ENCODE results near the gene SCNN1B.

Gene SCNN1B

DNA sequence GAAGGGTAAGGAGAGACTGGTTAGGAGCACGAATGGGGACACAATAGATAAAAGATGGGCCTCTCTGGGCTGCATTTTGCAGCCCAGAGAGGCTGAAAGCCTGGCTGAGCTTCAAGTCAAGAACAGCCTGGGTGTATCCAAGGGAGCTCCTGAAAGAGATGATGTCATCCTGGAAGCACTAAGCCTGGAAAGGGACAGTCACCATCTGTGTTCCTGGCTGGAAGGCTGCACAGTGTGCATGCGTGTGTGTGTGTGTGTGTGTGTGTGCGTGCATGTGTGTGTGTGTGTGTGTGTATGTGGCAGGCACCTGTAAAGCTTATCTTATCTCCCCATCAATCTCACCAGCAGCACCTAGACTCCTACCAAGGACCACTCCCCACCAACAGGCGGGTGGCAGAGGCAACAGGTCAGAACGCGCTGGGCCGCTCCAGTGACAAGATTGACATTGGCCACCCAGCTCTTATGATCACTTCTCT is 106.8 kb downstream of the SCNN1B start (continued):
- no peak for TF ChIP-seq ZFP41 (tag by site-specific recombination; IDR thresholded peaks at IDR 0.05; ENCODE audit: borderline replicate concordance)
- peak; percentile 79 for TF ChIP-seq ZBTB21 (tag by site-specific recombination; IDR thresholded peaks at IDR 0.05)
- peak; percentile 67 for TF ChIP-seq OSR2 (tag by site-specific recombination; IDR thresholded peaks at IDR 0.05)
- no peak for TF ChIP-seq ZNF626 (tag by site-specific recombination; IDR thresholded peaks at IDR 0.05)
- no peak for TF ChIP-seq ZNF362 (tag by site-specific recombination; IDR thresholded peaks at IDR 0.05)
- TF ChIP-seq, protein P1, sequence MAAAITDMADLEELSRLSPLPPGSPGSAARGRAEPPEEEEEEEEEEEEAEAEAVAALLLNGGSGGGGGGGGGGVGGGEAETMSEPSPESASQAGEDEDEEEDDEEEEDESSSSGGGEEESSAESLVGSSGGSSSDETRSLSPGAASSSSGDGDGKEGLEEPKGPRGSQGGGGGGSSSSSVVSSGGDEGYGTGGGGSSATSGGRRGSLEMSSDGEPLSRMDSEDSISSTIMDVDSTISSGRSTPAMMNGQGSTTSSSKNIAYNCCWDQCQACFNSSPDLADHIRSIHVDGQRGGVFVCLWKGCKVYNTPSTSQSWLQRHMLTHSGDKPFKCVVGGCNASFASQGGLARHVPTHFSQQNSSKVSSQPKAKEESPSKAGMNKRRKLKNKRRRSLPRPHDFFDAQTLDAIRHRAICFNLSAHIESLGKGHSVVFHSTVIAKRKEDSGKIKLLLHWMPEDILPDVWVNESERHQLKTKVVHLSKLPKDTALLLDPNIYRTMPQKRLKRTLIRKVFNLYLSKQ (tag by site-specific recombination; IDR thresholded peaks at IDR 0.05; ENCODE audit: borderline replicate concordance): no peak
- TF ChIP-seq ZNF121 (tag by site-specific recombination; IDR thresholded peaks at IDR 0.05): no peak
- no peak for TF ChIP-seq ZNF624 (tag by site-specific recombination; IDR thresholded peaks at IDR 0.05)
- TF ChIP-seq PRDM6 (tag by site-specific recombination; IDR thresholded peaks at IDR 0.05): no peak
- no peak for TF ChIP-seq ZNF10 (tag by site-specific recombination; IDR thresholded peaks at IDR 0.05)
- no peak for TF ChIP-seq ZNF19 (tag by site-specific recombination; IDR thresholded peaks at IDR 0.05; ENCODE audit: low read depth)
- TF ChIP-seq ZNF266 (tag by site-specific recombination; IDR thresholded peaks at IDR 0.05; ENCODE audit: low read depth): no peak
- TF ChIP-seq ZNF521 (tag by site-specific recombination; IDR thresholded peaks at IDR 0.05): no peak
- TF ChIP-seq, protein P2, sequence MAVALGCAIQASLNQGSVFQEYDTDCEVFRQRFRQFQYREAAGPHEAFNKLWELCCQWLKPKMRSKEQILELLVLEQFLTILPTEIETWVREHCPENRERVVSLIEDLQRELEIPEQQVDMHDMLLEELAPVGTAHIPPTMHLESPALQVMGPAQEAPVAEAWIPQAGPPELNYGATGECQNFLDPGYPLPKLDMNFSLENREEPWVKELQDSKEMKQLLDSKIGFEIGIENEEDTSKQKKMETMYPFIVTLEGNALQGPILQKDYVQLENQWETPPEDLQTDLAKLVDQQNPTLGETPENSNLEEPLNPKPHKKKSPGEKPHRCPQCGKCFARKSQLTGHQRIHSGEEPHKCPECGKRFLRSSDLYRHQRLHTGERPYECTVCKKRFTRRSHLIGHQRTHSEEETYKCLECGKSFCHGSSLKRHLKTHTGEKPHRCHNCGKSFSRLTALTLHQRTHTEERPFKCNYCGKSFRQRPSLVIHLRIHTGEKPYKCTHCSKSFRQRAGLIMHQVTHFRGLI (tag by site-specific recombination; IDR thresholded peaks at IDR 0.05): no peak
- TF ChIP-seq, protein P3, sequence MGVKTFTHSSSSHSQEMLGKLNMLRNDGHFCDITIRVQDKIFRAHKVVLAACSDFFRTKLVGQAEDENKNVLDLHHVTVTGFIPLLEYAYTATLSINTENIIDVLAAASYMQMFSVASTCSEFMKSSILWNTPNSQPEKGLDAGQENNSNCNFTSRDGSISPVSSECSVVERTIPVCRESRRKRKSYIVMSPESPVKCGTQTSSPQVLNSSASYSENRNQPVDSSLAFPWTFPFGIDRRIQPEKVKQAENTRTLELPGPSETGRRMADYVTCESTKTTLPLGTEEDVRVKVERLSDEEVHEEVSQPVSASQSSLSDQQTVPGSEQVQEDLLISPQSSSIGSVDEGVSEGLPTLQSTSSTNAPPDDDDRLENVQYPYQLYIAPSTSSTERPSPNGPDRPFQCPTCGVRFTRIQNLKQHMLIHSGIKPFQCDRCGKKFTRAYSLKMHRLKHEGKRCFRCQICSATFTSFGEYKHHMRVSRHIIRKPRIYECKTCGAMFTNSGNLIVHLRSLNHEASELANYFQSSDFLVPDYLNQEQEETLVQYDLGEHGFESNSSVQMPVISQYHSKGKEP (tag by site-specific recombination; IDR thresholded peaks at IDR 0.05): no peak; the same call in 1 of the 2 replicates
- no peak; the same call in 1 of the 2 replicates for TF ChIP-seq SP3 (tag by site-specific recombination; IDR thresholded peaks at IDR 0.05)
- peak; percentile 75; the same call in 1 of the 2 replicates for TF ChIP-seq BCL6B (tag by site-specific recombination; IDR thresholded peaks at IDR 0.05)
- TF ChIP-seq KLF16 (tag by site-specific recombination; IDR thresholded peaks at IDR 0.05): no peak
- TF ChIP-seq, protein P4, sequence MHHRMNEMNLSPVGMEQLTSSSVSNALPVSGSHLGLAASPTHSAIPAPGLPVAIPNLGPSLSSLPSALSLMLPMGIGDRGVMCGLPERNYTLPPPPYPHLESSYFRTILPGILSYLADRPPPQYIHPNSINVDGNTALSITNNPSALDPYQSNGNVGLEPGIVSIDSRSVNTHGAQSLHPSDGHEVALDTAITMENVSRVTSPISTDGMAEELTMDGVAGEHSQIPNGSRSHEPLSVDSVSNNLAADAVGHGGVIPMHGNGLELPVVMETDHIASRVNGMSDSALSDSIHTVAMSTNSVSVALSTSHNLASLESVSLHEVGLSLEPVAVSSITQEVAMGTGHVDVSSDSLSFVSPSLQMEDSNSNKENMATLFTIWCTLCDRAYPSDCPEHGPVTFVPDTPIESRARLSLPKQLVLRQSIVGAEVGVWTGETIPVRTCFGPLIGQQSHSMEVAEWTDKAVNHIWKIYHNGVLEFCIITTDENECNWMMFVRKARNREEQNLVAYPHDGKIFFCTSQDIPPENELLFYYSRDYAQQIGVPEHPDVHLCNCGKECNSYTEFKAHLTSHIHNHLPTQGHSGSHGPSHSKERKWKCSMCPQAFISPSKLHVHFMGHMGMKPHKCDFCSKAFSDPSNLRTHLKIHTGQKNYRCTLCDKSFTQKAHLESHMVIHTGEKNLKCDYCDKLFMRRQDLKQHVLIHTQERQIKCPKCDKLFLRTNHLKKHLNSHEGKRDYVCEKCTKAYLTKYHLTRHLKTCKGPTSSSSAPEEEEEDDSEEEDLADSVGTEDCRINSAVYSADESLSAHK (tag by site-specific recombination; IDR thresholded peaks at IDR 0.05): no peak
- no peak for TF ChIP-seq ZNF341 (tag by site-specific recombination; IDR thresholded peaks at IDR 0.05; ENCODE audit: low read depth)
- no peak for TF ChIP-seq MEIS1 (CRISPR knock-in tag; IDR thresholded peaks at IDR 0.05; ENCODE audit: borderline replicate concordance)
- TF ChIP-seq ZNF585B (tag by site-specific recombination; IDR thresholded peaks at IDR 0.05): no peak
- no peak for TF ChIP-seq ZNF701 (tag by site-specific recombination; IDR thresholded peaks at IDR 0.05)
- no peak for TF ChIP-seq ZNF133 (tag by site-specific recombination; IDR thresholded peaks at IDR 0.05)
- no peak for TF ChIP-seq PBX3 (CRISPR knock-in tag; IDR thresholded peaks at IDR 0.05)
- no peak for TF ChIP-seq ZNF830 (tag by site-specific recombination; IDR thresholded peaks at IDR 0.05; ENCODE audit: low read depth)
- TF ChIP-seq ZNF366 (tag by site-specific recombination; conservative IDR thresholded peaks at IDR 0.05): peak; percentile 87

Measured in HEK293 (cell line).